Dendritic cell treated with granulocyte-macrophage colony-stimulating factor and Interleukin-4, amounts not matched to agents 40 ng/mL and 50 ng/mL, for 4 days (primary cell): ENCODE data around the gene ATG4D.
A peak's percentile ranks its signal among the peaks of the same experiment; 100 is the strongest.
"Not testable (repeated sequence)": the region's sequence is repeated elsewhere in the genome, so short reads cannot be mapped to it uniquely, and the experiment has no call there.

Experiments used
- H3K27ac Mint-ChIP-seq: one replicate; pipeline ENCODE4 v1.8.0; 2022; ENCODE audit warnings: mild to moderate bottlenecking, mixed read lengths
- H3K27me3 Mint-ChIP-seq: one replicate; pipeline ENCODE4 v1.8.0; 2022; ENCODE audit warnings: mild to moderate bottlenecking, mixed read lengths
- H3K36me3 Mint-ChIP-seq: one replicate; pipeline ENCODE4 v1.8.0; 2022; ENCODE audit warnings: low read depth, mixed read lengths
- H3K4me1 Mint-ChIP-seq: one replicate; pipeline ENCODE4 v1.8.0; 2022; ENCODE audit warnings: low read depth, mixed read lengths
- H3K4me3 Mint-ChIP-seq: one replicate; pipeline ENCODE4 v1.8.0; 2022; ENCODE audit warnings: mild to moderate bottlenecking, moderate library complexity, mixed read lengths
- H3K9me3 Mint-ChIP-seq: one replicate; pipeline ENCODE4 v1.8.0; 2022; ENCODE audit warnings: mixed read lengths
- intact Hi-C: fragments of 100-400 bp; cut with micrococcal nuclease; formaldehyde crosslinking; loops from one replicate; pipeline ENCODE4 v1.15.0; 2022

Gene ATG4D

DNA sequence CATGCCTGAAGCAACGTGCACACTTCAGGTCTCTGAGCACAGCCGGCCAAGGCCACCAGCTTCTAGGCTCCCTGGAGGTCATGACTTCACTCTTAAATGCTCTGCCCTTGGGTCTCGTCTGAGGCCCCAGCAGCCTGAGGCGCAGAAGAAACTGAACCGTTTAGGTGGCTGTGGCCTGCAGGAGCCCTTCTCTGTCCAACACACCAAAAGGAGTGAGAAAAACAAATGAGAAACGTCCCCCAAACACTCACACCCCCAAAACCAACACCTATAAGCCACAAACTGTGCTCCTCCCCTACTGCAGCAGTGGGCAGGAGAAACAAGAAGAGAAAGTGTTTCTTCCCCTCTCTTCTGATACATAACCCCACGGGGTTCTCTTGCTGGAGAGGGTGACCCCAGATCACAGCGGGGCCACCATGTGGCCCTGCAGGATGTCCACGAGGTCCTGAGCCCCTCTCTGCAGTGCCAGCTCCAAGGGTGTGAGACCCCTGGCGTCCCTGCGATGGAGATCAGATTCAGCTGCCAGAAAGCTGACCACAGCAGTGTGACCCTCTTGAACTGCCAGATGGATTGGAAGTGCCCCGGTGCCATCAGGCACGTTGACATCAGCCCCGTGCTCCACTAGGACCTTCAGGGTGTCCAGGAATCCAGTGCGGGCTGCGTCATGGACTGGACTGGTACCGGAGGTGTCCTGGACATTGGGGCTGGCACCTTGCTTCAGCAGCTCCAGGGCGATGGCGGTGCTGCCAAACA is 23.1 kb downstream of the ATG4D start:
- Mint-ChIP-seq H3K4me3 (peak overlapping the region; percentile 69), H3K27ac (peak overlapping the region; percentile 88), H3K27me3 (no peaks in the 10 kb centered on the region), H3K4me1 (peaks cover 52% of the 10 kb centered on the region), H3K9me3 (no peaks in the 10 kb centered on the region), H3K36me3 (peaks cover 21% of the 10 kb centered on the region)
- intact Hi-C loops, result loop anchor here (1.0 to 5.0 kb wide), 2 partner anchors 86 to 130 kb away; no protein-coding TSS in a partner anchor

DNA sequence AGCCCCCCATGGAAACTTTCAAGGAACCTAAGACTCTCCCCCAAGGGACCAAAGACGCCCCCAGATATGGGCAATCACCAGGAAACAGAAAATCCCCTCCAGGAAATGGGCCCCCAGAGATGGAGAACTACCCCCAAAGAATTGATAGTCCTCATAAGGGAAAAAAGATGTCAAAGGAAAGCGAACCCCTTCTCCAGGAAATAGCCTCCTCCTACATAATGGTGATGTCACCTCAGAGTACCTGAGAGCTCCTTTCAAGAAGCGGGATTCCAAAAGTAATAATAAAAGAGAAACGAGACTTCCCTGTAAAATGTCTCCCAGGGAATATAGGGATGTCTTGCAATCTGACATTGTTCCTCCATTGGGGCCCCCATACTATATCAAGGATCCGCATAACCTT is 24.0 kb downstream of the ATG4D start:
- Mint-ChIP-seq H3K9me3 (no peaks in the 10 kb centered on the region), H3K27ac (peak overlapping the region; percentile 88), H3K27me3 (peaks cover 3% of the 10 kb centered on the region), H3K4me1 (peaks cover 59% of the 10 kb centered on the region), H3K4me3 (peak overlapping the region; percentile 78), H3K36me3 (peaks cover 14% of the 10 kb centered on the region)
- intact Hi-C loops, result loop anchor here (2.0 to 5.0 kb wide), 2 partner anchors 65 to 130 kb away; partner anchors contain the start of gene KEAP1

- Mint-ChIP-seq H3K27ac (peak overlapping the region; percentile 88), H3K4me1 (peaks cover 61% of the 10 kb centered on the region), H3K4me3 (peak overlapping the region; percentile 78), H3K9me3 (no peaks in the 10 kb centered on the region), H3K36me3 (peaks cover 12% of the 10 kb centered on the region), H3K27me3 (peaks cover 6% of the 10 kb centered on the region)
- intact Hi-C loops, result loop anchor here (2.0 to 5.0 kb wide), 2 partner anchors 65 to 129 kb away; partner anchors contain the start of gene KEAP1
Measured at GRCh38 chr19:10568062-10568825, 24.5 kb downstream of the ATG4D start.

DNA sequence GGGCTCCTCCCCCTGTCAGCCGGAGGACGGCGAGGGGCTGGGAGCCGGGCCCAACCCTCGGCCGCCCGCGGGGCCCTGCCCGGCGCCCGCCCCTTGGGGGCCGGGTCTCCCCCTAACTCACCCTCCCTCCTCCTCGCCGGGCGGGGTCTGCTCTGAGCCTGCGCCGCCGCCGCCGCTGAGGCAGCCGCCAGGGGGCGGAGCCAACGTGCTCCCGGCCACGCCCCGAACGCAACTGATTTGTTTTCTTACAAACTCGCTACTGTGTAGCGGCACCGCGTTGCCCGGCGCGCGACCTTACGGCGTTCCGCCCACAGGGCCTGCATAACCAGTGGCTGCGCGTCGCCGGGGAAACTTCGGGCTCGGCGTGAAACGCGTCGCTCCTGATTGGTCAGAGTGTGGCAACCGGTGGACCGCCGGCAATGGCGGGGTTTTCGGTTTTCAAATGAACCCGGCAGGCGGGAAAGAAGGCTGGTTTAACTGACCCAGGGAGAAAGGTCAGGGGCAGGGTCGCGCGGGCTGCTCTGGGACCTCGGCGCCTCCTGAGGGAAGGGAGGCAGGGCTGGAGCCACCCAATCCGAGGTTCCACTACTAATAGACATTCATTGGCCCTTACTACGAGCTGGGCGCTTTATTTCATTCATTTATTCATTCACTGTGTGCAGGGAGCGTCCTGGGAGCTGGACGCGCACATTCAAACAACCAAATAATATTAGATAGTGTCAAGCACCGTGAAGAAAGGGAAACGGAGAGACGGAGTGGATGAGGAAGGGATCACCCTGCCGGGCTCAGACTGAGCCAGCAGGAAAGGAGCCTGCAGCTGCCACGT is 25.3 kb downstream of the ATG4D start, which contains the start of gene CDKN2D:
Gene CDKN2D (minus strand): TSS at position 154 of the 826 bp plus-strand sequence. CDS start 326 bp downstream, outside the sequence.
- H3K36me3 Mint-ChIP-seq, result peaks cover 12% of the 10 kb centered on the region
- H3K4me1 Mint-ChIP-seq, result peaks cover 61% of the 10 kb centered on the region
- H3K9me3 Mint-ChIP-seq, result no peaks in the 10 kb centered on the region
- H3K27me3 Mint-ChIP-seq, result peaks cover 6% of the 10 kb centered on the region
- H3K27ac Mint-ChIP-seq, result peak within 1 kb of the TSS; percentile 88
- H3K4me3 Mint-ChIP-seq, result peak within 1 kb of the TSS; percentile 78
- intact Hi-C loops, result loop anchor here (2.0 to 5.0 kb wide), 2 partner anchors 66 to 128 kb away; partner anchors contain the start of gene KEAP1

DNA sequence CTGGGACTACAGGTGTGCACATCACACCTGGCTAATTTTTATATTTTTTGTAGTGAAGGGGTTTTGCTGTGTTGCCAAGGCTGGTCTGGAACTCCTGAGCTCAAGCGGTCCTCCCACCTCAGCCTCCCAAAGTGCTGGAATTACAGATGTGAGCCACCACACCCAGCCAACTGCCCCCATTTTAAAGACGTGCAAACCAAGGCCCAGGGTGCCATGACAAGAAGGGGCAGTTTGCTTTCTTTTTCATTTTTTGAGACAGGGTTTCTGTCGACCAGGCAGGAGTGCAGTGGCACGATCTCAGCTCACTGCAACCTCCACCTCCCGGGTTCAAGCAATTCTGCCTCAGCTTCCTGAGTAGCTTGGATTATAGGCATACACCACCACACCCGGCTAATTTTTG is 30.1 kb downstream of the ATG4D start:
- not testable (repeated sequence) for H3K9me3 Mint-ChIP-seq, H3K36me3 Mint-ChIP-seq, H3K27me3 Mint-ChIP-seq, H3K27ac Mint-ChIP-seq, H3K4me3 Mint-ChIP-seq
- intact Hi-C loops, result loop anchor here (10.0 kb wide), 1 partner anchor 89 kb away; no protein-coding TSS in a partner anchor
- H3K4me1 Mint-ChIP-seq, result peaks cover 22% of the 10 kb centered on the region

GRCh38 chr19:10574462-10574861 is 30.8 kb downstream of the ATG4D start:
- Mint-ChIP-seq H3K4me1 (peaks cover 17% of the 10 kb centered on the region), H3K27ac (no peak overlapping the region), H3K9me3 (no peaks in the 10 kb centered on the region), H3K4me3 (no peak overlapping the region), H3K36me3 (no peaks in the 10 kb centered on the region), H3K27me3 (peaks cover 6% of the 10 kb centered on the region)
- intact Hi-C loops, result loop anchor here (10.0 kb wide), 1 partner anchor 90 kb away; no protein-coding TSS in a partner anchor

GRCh38 chr19:10575011-10575716 is 31.5 kb downstream of the ATG4D start:
- H3K27ac Mint-ChIP-seq, result no peak overlapping the region
- H3K4me1 Mint-ChIP-seq, result peaks cover 14% of the 10 kb centered on the region
- intact Hi-C loops, result loop anchor here (10.0 kb wide), 1 partner anchor 90 kb away; no protein-coding TSS in a partner anchor
- no peak overlapping the region for H3K4me3 Mint-ChIP-seq
- H3K36me3 Mint-ChIP-seq, result no peaks in the 10 kb centered on the region
- H3K27me3 Mint-ChIP-seq, result peaks cover 6% of the 10 kb centered on the region
- no peaks in the 10 kb centered on the region for H3K9me3 Mint-ChIP-seq

DNA sequence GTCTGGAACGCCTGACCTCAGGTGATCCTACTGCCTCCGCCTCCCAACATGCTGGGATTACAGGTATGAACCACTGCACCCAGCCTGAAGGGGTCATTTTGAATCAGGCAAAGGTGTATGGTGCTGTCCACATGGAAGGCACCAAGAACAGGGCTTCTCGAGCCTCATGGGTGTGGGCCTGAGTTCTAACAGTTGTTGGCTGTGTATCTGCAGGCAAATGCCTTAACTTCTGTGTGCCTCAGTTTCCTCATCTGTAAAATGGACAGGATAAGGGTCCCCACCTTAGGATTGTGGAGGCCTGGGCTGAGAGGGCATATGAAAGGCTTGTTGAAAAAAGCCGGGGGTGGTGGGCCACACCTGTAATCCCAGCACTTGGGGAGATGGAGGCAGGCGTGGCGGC is 34.2 kb downstream of the ATG4D start:
- H3K4me1 Mint-ChIP-seq, result no peaks in the 10 kb centered on the region
- no peak overlapping the region for H3K4me3 Mint-ChIP-seq
- no peaks in the 10 kb centered on the region for H3K9me3 Mint-ChIP-seq
- no peaks in the 10 kb centered on the region for H3K36me3 Mint-ChIP-seq
- no peak overlapping the region for H3K27ac Mint-ChIP-seq
- H3K27me3 Mint-ChIP-seq, result peaks cover under 1% of the 10 kb centered on the region
- intact Hi-C loops, result loop anchor here (10.0 kb wide), 1 partner anchor 93 kb away; no protein-coding TSS in a partner anchor

GRCh38 chr19:10580979-10581631 is 37.4 kb downstream of the ATG4D start:
- Mint-ChIP-seq H3K9me3 (no peaks in the 10 kb centered on the region), H3K27me3 (peaks cover 6% of the 10 kb centered on the region), H3K4me1 (no peaks in the 10 kb centered on the region), H3K27ac (no peak overlapping the region), H3K36me3 (no peaks in the 10 kb centered on the region), H3K4me3 (no peak overlapping the region)
- intact Hi-C loops, result loop anchor here (1.0 kb wide), 2 partner anchors 63 to 119 kb away; no protein-coding TSS in a partner anchor

GRCh38 chr19:10582091-10582490 is 38.4 kb downstream of the ATG4D start:
- H3K4me1 Mint-ChIP-seq, result no peaks in the 10 kb centered on the region
- H3K27ac Mint-ChIP-seq, result no peak overlapping the region
- H3K36me3 Mint-ChIP-seq, result no peaks in the 10 kb centered on the region
- no peak overlapping the region for H3K4me3 Mint-ChIP-seq
- H3K27me3 Mint-ChIP-seq, result peaks cover 13% of the 10 kb centered on the region
- no peaks in the 10 kb centered on the region for H3K9me3 Mint-ChIP-seq
- intact Hi-C loops, result no loop called here

GRCh38 chr19:10583036-10583776 is 39.5 kb downstream of the ATG4D start:
- no peak overlapping the region for H3K4me3 Mint-ChIP-seq
- H3K27ac Mint-ChIP-seq, result no peak overlapping the region
- no peaks in the 10 kb centered on the region for H3K36me3 Mint-ChIP-seq
- intact Hi-C loops, result no loop called here
- H3K9me3 Mint-ChIP-seq, result no peaks in the 10 kb centered on the region
- H3K4me1 Mint-ChIP-seq, result no peaks in the 10 kb centered on the region
- H3K27me3 Mint-ChIP-seq, result peaks cover 22% of the 10 kb centered on the region

DNA sequence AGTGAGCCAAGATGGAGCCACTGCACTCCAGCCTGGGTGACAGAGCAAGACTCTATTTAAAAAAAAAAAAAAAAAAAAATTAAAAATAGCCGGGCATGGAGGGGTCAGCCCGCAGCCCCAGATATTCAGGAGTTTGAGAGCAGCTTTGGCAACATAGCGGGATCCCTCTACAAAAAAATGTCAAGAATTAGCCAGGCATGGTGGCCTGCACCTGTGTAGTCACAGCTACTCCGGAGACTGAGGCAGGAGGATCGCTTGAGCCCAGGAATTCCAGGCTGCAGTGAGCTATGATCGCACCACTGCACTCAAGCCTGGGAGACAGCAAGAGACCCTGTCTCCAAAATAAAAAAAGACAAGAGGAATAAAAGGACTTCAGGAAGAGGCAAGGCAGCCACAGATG is 42.7 kb downstream of the ATG4D start:
- no peak overlapping the region for H3K4me3 Mint-ChIP-seq
- no peak overlapping the region for H3K27ac Mint-ChIP-seq
- H3K27me3 Mint-ChIP-seq, result peaks cover 22% of the 10 kb centered on the region
- no peaks in the 10 kb centered on the region for H3K9me3 Mint-ChIP-seq
- no peaks in the 10 kb centered on the region for H3K4me1 Mint-ChIP-seq
- intact Hi-C loops, result no loop called here
- no peaks in the 10 kb centered on the region for H3K36me3 Mint-ChIP-seq
